NCI-H69 (cell line): ENCODE measurements around the gene PDGFC.

Experiments used
- DNase-seq: peaks from one replicate; lab custom pipeline; 2025; lab: John Stamatoyannopoulos, UW

PDGFC gene

DNA sequence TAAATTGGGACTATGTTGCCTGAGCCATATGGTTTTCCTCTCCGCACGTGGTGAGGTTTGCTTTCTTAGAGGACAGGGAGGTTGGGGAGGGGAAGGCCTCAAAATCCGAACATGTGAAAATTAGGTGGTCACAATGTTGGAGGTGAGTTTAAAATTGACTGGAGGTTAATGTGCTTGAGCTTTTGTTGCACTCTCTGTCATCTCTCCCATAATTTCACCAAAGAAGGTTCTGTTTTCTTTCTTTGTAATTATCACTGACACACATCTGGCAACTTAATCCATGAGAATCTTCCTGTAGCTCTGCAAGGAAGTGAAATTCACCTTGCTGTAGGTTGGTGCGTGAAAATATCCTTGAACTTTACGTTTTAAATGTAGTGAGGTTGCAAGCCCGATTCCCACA, 225.5 kb downstream of the PDGFC start:
- DNase-seq = no peak

DNA sequence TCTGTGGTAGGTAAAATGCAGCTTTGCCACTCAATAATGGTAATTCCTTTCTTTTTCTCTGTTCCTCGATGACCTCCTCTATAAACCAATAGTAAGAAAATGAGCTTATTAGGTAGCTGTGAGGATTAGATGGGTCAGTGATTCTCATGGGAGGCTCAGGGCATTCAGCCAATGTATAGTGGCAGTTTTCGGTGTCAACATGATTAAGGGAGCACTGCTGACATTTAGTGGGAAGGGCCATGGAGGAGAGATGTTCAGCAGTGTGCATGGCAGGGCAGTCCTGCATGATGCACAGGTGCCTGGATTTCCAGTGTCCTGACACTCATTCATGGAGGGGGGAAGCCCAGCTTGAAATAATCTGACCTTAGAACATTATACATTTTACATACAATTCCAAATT, 232.8 kb downstream of the PDGFC start:
- peak; percentile 71 for DNase-seq

DNA sequence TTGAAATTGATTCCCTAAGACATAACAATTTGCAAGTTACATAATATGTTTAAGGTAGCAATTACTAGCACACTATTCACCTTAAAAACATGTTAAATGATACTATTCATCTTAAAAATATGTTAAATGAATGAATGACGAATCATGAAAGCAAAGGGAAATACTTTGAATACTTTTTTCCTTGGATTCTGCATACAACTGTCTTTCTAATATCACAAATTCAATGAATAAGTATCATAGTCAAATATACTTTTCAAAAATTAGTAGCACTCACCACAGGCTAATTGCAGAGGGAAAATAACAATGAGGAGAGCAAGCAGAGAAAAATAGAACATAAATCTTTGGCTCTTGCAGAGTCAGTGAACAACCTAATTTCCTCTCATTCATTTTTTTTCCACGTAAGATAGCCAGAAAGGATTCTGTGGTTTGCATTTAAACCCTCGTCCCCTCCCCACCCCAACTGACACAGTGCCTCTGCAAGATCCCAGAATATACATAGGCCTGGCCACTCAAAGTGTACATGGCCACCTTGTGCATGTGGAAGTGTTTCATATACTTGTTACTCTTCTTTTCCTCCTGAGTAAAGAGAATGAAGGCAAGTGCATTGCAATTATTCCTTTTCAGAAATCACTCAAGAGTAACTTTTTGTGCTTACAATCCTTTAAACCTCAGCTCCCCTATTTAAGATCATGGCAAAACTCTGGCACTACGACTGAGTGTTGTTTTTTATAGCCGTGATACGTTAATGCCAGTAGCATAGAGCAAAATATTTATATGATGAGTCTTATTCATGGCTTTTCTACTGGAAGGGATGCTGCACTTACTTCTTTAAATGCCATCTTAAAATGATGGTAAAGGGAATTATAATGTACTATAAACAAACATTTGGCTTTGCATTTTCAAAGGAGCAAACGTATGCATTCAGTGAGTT, 236.4 kb downstream of the PDGFC start:
- no peak for DNase-seq

DNA sequence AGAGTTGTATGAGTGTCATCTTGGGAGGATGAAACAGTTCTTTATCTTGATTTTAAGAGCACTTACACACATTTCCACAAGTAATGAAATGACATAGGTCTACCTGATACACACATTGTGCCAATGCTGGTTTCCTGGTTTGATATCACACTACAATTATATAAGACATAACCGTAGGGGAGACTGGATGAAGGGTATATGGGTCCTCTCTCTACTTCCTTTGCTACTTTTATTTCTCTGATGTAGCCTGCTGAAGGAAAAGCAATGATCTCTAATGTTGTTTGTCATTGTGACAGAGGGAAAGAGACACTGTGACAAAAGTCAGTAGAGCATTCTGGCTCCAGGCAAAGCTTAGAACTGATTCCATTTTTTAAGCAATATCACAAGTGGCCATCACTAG, 238.0 kb downstream of the PDGFC start:
- no peak for DNase-seq

DNA sequence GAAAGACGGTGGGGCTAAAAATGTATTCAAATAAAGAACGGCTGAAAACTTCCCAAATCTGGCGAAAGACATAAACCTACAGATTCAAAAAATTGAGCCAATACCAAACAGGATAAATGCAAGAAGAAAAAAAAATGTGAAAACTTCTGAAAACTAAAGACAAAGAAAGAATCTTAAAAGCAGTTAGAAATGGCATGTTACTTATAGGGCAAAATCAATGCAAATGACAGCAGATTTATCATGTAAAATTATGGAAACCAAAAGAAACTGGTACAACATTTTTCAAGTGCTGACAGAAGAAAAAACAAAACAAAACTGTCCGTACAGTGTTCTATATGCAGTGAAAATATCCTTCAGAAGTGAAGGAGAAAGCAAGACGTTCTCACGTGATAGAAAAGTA, 239.0 kb downstream of the PDGFC start:
- no peak for DNase-seq

DNA sequence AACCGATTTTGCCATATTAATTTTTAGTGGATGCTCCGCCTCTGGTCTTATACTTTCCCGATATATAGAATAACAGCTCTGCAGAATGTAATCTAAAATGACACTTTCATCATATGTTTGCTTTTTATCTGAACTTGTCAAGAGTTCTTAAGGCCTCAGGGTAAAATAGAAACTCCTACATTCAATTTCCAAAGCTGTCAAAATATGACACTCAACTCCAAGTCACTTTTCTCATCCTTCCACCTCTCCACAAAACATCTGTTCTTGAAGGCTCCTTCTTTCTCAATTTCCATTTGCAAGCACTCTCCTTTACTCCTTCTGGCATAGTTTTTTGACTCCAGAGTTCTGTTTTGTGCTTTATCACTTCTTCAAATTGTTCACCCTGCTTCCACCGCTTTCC, 242.2 kb downstream of the PDGFC start:
- DNase-seq = no peak

DNA sequence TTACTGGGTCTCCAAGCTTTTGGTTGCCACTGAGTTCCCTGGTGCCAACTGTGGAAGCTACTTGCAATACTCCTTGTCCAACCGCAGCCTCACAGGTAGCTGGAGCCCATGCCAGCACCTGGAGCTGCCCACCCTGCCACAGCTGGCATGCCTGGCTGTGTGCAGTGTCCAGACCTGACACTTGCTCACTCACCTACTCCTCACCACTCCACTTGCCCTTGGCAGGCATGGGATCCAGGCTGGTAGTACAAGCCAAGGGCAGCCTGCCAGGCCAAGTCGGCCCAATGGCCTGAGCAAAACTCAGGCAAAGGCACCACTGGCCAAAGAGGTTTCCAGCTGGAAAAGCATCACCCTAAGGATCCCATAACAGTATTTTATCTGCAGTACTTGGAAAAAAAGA, 246.3 kb downstream of the PDGFC start:
- DNase-seq = no peak

DNA sequence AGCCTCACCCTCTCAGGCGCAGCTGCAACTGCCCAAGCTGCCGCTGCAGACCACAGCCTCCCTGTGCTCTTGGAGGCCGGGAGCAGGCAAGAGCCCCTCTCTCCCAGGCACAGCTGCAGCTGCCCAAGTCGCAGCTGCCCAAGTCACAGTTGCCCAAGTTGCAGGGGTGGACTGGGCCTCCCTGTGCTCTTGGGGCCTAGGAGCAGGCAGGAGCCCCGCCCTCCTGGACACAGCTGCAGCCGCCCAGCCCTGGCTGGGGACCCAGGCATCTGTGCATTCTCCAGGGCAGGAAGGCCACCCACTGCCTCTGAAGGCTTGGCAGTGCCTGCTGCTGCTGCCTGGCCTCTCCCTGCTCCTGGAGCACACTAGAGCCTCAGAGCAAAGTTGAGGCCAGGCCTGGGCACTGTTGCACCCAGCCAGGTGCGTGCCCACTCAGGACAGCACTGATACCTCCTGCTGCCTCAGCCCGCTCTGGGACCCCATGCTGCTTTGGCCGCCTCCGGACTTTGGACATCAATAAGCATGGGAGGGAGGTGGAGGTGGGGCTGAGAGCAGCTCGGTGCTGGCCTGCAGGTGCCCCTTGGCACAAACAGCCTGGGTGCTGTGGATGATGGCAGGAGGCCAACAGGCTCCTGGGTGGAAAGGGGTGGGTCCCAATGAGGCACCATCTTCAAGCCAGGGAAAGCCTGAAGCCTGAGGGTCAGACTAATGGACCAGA, 247.5 kb downstream of the PDGFC start:
- DNase-seq = no peak

DNA sequence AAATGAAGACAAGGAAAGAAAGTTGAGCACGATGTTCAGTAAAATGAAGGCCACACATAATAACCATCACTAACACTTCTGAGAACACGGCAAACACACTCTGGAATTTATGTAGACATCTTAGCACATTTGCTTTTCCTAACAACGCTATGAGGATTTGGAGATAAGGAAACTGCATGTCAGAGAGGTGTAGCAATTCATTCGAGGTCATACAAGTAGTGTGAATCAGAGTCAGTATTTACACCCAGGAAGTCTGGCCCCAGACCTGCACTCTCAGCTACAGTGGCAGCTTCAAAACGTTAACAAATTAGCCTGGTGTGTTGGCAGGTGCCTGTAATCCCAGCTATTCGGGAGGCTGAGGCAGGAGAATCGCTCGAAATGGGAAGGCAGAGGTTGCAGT, 253.4 kb downstream of the PDGFC start:
- DNase-seq = no peak

DNA sequence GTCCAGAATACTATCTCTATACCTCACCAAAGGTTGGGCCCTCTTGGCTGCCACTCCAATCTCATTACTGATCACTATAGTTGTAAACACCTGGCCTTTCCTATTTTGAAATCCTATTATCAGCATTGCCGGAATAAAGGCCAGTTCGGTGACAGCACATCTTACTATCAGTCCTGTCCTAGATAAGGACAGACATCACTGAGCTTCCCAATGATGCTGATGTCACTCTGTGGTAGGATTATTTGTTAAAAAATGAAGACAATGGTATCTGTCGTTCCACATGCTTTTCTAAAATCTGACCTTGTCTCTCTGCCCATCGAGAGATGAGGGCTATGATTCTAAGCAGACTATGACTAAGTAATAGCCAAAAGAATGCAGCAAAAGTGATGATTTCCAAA, 260.4 kb downstream of the PDGFC start:
- no peak for DNase-seq
